ENCODE measurements around the gene BEND7.
"Not testable (repeated sequence)": the region's sequence is repeated elsewhere in the genome, so short reads cannot be mapped to it uniquely, and the experiment has no call there.

Gene BEND7

GRCh38 chr10:13528875-13529713, at the start of gene BEND7:
Gene BEND7 (minus strand): TSS chr10:13529014. CDS start chr10:13528533, 481 bp downstream.
- DNase-seq (ENCODE audit: low read depth, low spot score): no peak

GRCh38 chr10:13573960-13574359, 45.1 kb upstream of the BEND7 start:
- no peak for DNase-seq (ENCODE audit: low read depth, low spot score)

GRCh38 chr10:13571541-13571940, 42.7 kb upstream of the BEND7 start:
- DNase-seq (ENCODE audit: low read depth, low spot score): no peak

GRCh38 chr10:13567030-13567429, 38.2 kb upstream of the BEND7 start:
- DNase-seq (ENCODE audit: low read depth, low spot score): no peak

- no peak for DNase-seq (ENCODE audit: low read depth, low spot score)
Measured at GRCh38 chr10:13564576-13564975, 35.8 kb upstream of the BEND7 start.

GRCh38 chr10:13563481-13564445, 34.9 kb upstream of the BEND7 start:
- DNase-seq (ENCODE audit: low read depth, low spot score): no peak

- peak; percentile 37 for DNase-seq (ENCODE audit: low read depth, low spot score)
Measured at GRCh38 chr10:13560597-13560996, 31.8 kb upstream of the BEND7 start.

- DNase-seq (ENCODE audit: low read depth, low spot score): no peak
Measured at GRCh38 chr10:13559124-13559700, 30.4 kb upstream of the BEND7 start.

GRCh38 chr10:13555884-13556510, 27.2 kb upstream of the BEND7 start:
- no peak for DNase-seq (ENCODE audit: low read depth, low spot score)

GRCh38 chr10:13550802-13551201, 22.0 kb upstream of the BEND7 start:
- no peak for DNase-seq (ENCODE audit: low read depth, low spot score)

GRCh38 chr10:13542533-13542932, 13.7 kb upstream of the BEND7 start:
- no peak for DNase-seq (ENCODE audit: low read depth, low spot score)

GRCh38 chr10:13537985-13538384, 9.2 kb upstream of the BEND7 start:
- DNase-seq (ENCODE audit: low read depth, low spot score): not testable (repeated sequence)

- no peak for DNase-seq (ENCODE audit: low read depth, low spot score)
Measured at GRCh38 chr10:13536674-13537366, 8.0 kb upstream of the BEND7 start.

- DNase-seq (ENCODE audit: low read depth, low spot score): no peak
Measured at GRCh38 chr10:13535346-13535745, 6.5 kb upstream of the BEND7 start.

GRCh38 chr10:13529714-13529973, 830 bp upstream of the BEND7 start:
- DNase-seq (ENCODE audit: low read depth, low spot score): no peak

GRCh38 chr10:13528123-13528874, 515 bp downstream of the BEND7 start:
- DNase-seq (ENCODE audit: low read depth, low spot score): no peak

- DNase-seq (ENCODE audit: low read depth, low spot score): no peak
Measured at GRCh38 chr10:13527864-13528122, 1.0 kb downstream of the BEND7 start.

- no peak for DNase-seq (ENCODE audit: low read depth, low spot score)
Measured at GRCh38 chr10:13526948-13527863, 1.6 kb downstream of the BEND7 start.

- DNase-seq (ENCODE audit: low read depth, low spot score): no peak
Measured at GRCh38 chr10:13525663-13526062, 3.2 kb downstream of the BEND7 start.

- no peak for DNase-seq (ENCODE audit: low read depth, low spot score)
Measured at GRCh38 chr10:13521026-13521425, 7.8 kb downstream of the BEND7 start.

All from brain pericyte (primary cell).